Measurements from ENCODE around the gene BCR. TPM values are rescaled to one million over a fixed set of nuclear protein-coding genes. Genes with fewer than 3 reads are reported as not detected.

BCR gene
- total RNA-seq, 3 donors from 2014 or later: 43.6 to 56.0 (median 49.5) TPM

GRCh38 chr22:23147617-23148387 is 32.5 kb upstream of the BCR start:
- no peak for TF ChIP-seq CTCF (IDR thresholded peaks at IDR 0.05)
- ATAC-seq: peak; percentile 2
- Histone ChIP-seq H3K9me3 (no peaks in the 10 kb centered on the region), H3K4me1 (ENCODE audit: low read depth) (peaks cover 11% of the 10 kb centered on the region), H3K4me3 (no peak overlapping the region), H3K36me3 (ENCODE audit: low read depth) (no peaks in the 10 kb centered on the region)
- DNase-seq: no peak
- intact Hi-C loops (cut with DNase I, micrococcal nuclease): no loop called here

GRCh38 chr22:23149743-23150238 is 30.5 kb upstream of the BCR start:
- ATAC-seq (no peak), DNase-seq (no peak)
- intact Hi-C loops (cut with DNase I, micrococcal nuclease): no loop called here
- Histone ChIP-seq H3K9me3 (no peaks in the 10 kb centered on the region), H3K4me1 (ENCODE audit: low read depth) (peaks cover 4% of the 10 kb centered on the region), H3K4me3 (no peak overlapping the region), H3K36me3 (ENCODE audit: low read depth) (no peaks in the 10 kb centered on the region)
- no peak for TF ChIP-seq CTCF (IDR thresholded peaks at IDR 0.05)

GRCh38 chr22:23150762-23151161 is 29.5 kb upstream of the BCR start:
- H3K9me3 ChIP-seq: no peaks in the 10 kb centered on the region
- H3K36me3 ChIP-seq (ENCODE audit: low read depth): no peaks in the 10 kb centered on the region
- intact Hi-C loops (cut with DNase I, micrococcal nuclease): no loop called here
- TF ChIP-seq CTCF (IDR thresholded peaks at IDR 0.05): no peak
- no peak overlapping the region for H3K4me3 ChIP-seq
- DNase-seq: no peak
- no peaks in the 10 kb centered on the region for H3K4me1 ChIP-seq (ENCODE audit: low read depth)
- ATAC-seq: no peak

- peak in 1 of 3 donors; percentile 45 for DNase-seq
- ATAC-seq: no peak
- Histone ChIP-seq H3K4me3 (no peak overlapping the region), H3K36me3 (ENCODE audit: low read depth) (no peaks in the 10 kb centered on the region), H3K9me3 (no peaks in the 10 kb centered on the region), H3K4me1 (ENCODE audit: low read depth) (no peaks in the 10 kb centered on the region)
- no peak for TF ChIP-seq CTCF (IDR thresholded peaks at IDR 0.05)
- intact Hi-C loops (cut with DNase I, micrococcal nuclease): no loop called here
Observed at GRCh38 chr22:23151827-23152226, 28.5 kb upstream of the BCR start.

GRCh38 chr22:23152238-23153114 is 27.8 kb upstream of the BCR start:
- intact Hi-C loops (cut with DNase I, micrococcal nuclease): no loop called here
- no peak for TF ChIP-seq CTCF (IDR thresholded peaks at IDR 0.05)
- ATAC-seq (peak; percentile 17), DNase-seq (peak in 1 of 3 donors; percentile 38)
- H3K4me1 ChIP-seq (ENCODE audit: low read depth): peaks cover 2% of the 10 kb centered on the region
- H3K4me3 ChIP-seq: no peak overlapping the region
- H3K36me3 ChIP-seq (ENCODE audit: low read depth): no peaks in the 10 kb centered on the region
- no peaks in the 10 kb centered on the region for H3K9me3 ChIP-seq

Data from mucosa of descending colon (tissue), 3 donors.